SU-DHL-6 (cell line): ENCODE data around the gene COL13A1.

ENCODE experiments used
- H2AFZ ChIP-seq: fragments of 200-600 bp; sonication (generic); 2 replicates; pipeline ENCODE4 v1.6.1; 2014; ENCODE audit warnings: low read depth, mild to moderate bottlenecking, moderate library complexity, mixed read lengths, antibody characterized with exemption, low read length; ENCODE audit not compliant: severe bottlenecking
- H3F3A ChIP-seq: fragments of 200-600 bp; shearing (Covaris generic); 2 replicates; pipeline ENCODE4 v1.6.0; 2016; ENCODE audit warnings: antibody characterized with exemption, mild to moderate bottlenecking; ENCODE audit not compliant: insufficient read depth
- H3K27ac ChIP-seq: fragments of 200-600 bp; sonication (generic); 2 replicates; pipeline ENCODE4 v1.5.1; 2016; ENCODE audit warnings: low read depth, mild to moderate bottlenecking, low read length, moderate library complexity, mixed read lengths
- H3K27me3 ChIP-seq: fragments of 200-600 bp; sonication (generic), shearing (Covaris generic); 2 replicates; pipeline ENCODE4 v1.6.0; 2014; ENCODE audit warnings: mild to moderate bottlenecking, low read length
- H3K36me3 ChIP-seq: fragments of 200-600 bp; sonication (generic); 2 replicates; pipeline ENCODE4 v1.6.1; 2014; ENCODE audit warnings: mild to moderate bottlenecking, low read length, mixed read lengths
- H3K4me2 ChIP-seq: fragments of 300-600, 200-600 bp; shearing (Covaris generic), sonication (generic); 2 replicates; pipeline ENCODE4 v1.6.0; 2014; ENCODE audit warnings: low read length, low read depth, mild to moderate bottlenecking; ENCODE audit not compliant: poor library complexity, severe bottlenecking
- H3K4me3 ChIP-seq: fragments of 200-600 bp; sonication (generic); 2 replicates; pipeline ENCODE4 v1.5.1; 2014; ENCODE audit warnings: antibody characterized with exemption, low read length, mild to moderate bottlenecking, mixed read lengths; ENCODE audit not compliant: insufficient read depth, poor library complexity, severe bottlenecking
- H3K79me2 ChIP-seq: fragments of 200-600 bp; sonication (generic); 2 replicates; pipeline ENCODE4 v1.6.1; 2014; ENCODE audit warnings: mild to moderate bottlenecking, low read length, moderate library complexity; ENCODE audit not compliant: insufficient read depth
- H3K9ac ChIP-seq: fragments of 200-600 bp; sonication (generic); 2 replicates; pipeline ENCODE4 v1.7.0; 2014; ENCODE audit warnings: mild to moderate bottlenecking, low read length
- H3K9me2 ChIP-seq: fragments of 200-600 bp; sonication (generic); replicated peaks from 2 replicates; pipeline ENCODE4 v1.6.1; 2014; ENCODE audit warnings: low read length; ENCODE audit not compliant: insufficient read depth
- H3K9me3 ChIP-seq: fragments of 200-600 bp; sonication (generic); 2 replicates; pipeline ENCODE4 v1.6.1; 2014; ENCODE audit warnings: low read length, mixed read lengths; ENCODE audit not compliant: insufficient read depth
- H4K20me1 ChIP-seq: fragments of 200-600 bp; sonication (generic); 2 replicates; pipeline ENCODE4 v1.6.1; 2014; ENCODE audit warnings: low read depth, mild to moderate bottlenecking, antibody characterized with exemption, low read length, moderate library complexity, mixed read lengths
- EZH2phosphoT487 ChIP-seq: fragments of 200-600 bp; sonication (generic), shearing (Covaris generic); conservative IDR thresholded peaks from 2 replicates; pipeline ENCODE4 v1.6.1; 2018; ENCODE audit warnings: mild to moderate bottlenecking, antibody characterized with exemption, low read length, moderate library complexity, mixed read lengths
- TF ChIP-seq, protein P1 (sequence below): fragments of 200-600 bp; sonication (generic); IDR thresholded peaks from one replicate; pipeline ENCODE4 v1.5.1; 2017; ENCODE audit warnings: antibody characterized with exemption, mild to moderate bottlenecking, low read length, moderate library complexity; ENCODE audit not compliant: insufficient read depth, poor library complexity, severe bottlenecking

COL13A1 gene

DNA sequence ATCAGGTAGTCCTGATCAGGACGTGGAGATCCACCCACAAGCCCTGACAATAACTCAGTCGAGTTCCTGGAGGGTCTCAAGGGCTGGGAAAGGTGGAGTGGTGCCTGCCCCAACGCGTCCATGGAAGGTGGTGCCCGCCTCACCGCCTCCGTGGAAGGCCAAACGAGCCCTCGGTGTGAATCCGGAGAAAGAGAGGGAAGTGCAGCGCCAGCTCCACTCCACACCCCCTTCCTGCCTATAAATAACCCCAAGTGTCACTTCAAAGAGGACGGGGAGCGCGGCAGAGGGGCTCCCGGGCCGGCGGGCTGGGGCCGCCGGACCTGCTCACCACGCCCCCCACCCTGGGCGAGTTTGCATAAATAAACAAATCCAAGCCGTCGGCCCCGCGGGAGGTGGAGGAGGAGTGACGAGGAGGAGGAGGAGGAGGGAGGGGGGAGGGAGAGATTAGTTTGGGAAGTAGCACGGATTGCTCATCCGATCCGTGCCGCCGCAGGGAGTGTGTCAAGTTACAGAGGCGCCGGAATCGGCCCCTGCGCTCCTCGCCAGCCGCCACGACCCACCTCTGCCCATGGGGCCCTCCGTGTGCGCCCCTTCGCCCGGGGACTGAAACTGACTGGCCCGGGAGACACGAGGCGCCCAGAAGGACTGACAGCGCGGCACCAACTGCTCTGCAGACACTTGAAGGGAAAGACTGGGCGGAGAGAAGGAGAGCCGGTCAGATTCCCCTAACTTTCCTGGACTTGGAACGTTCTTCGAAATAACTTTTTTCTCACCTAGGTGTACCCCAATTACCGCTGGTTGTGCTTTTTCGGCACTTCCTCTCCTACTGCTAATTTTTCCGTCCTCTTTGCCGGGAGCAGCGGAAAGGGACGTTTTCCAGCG, at the start of gene COL13A1:
TSS of gene COL13A1 (plus strand) at position 473 of the 882 bp plus-strand sequence. CDS start 518 bp downstream, outside the sequence.
- Histone ChIP-seq H3K36me3 (no peaks in the 10 kb centered on the region), H3K9me2 (no peaks in the 10 kb centered on the region), H2AFZ (no peak within 1 kb of the TSS), H3K4me3 (no peak within 1 kb of the TSS), H3K79me2 (no peaks in the 10 kb centered on the region), H3F3A (no peaks in the 10 kb centered on the region), H3K4me2 (no peak within 1 kb of the TSS), H3K9ac (no peak within 1 kb of the TSS), H4K20me1 (no peaks in the 10 kb centered on the region), H3K27me3 (no peaks in the 10 kb centered on the region), H3K9me3 (no peaks in the 10 kb centered on the region), H3K27ac (no peak within 1 kb of the TSS)
- no peak for TF ChIP-seq EZH2phosphoT487
- TF ChIP-seq, protein P1, sequence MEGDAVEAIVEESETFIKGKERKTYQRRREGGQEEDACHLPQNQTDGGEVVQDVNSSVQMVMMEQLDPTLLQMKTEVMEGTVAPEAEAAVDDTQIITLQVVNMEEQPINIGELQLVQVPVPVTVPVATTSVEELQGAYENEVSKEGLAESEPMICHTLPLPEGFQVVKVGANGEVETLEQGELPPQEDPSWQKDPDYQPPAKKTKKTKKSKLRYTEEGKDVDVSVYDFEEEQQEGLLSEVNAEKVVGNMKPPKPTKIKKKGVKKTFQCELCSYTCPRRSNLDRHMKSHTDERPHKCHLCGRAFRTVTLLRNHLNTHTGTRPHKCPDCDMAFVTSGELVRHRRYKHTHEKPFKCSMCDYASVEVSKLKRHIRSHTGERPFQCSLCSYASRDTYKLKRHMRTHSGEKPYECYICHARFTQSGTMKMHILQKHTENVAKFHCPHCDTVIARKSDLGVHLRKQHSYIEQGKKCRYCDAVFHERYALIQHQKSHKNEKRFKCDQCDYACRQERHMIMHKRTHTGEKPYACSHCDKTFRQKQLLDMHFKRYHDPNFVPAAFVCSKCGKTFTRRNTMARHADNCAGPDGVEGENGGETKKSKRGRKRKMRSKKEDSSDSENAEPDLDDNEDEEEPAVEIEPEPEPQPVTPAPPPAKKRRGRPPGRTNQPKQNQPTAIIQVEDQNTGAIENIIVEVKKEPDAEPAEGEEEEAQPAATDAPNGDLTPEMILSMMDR, result no peak

- H3K27ac ChIP-seq, result no peak overlapping the region
- no peaks in the 10 kb centered on the region for H3F3A ChIP-seq
- H3K9ac ChIP-seq, result no peak overlapping the region
- no peaks in the 10 kb centered on the region for H4K20me1 ChIP-seq
- H3K79me2 ChIP-seq, result no peaks in the 10 kb centered on the region
- H3K4me3 ChIP-seq, result no peak overlapping the region
- H3K27me3 ChIP-seq, result peaks cover 2% of the 10 kb centered on the region; the same call in 1 of the 2 replicates
- no peaks in the 10 kb centered on the region for H3K9me3 ChIP-seq
- no peak overlapping the region for H3K4me2 ChIP-seq
- TF ChIP-seq, protein P1, result no peak
- no peak for TF ChIP-seq EZH2phosphoT487
- no peaks in the 10 kb centered on the region for H3K36me3 ChIP-seq
- H3K9me2 ChIP-seq, result no peaks in the 10 kb centered on the region
- no peak overlapping the region for H2AFZ ChIP-seq
Measured at GRCh38 chr10:69752479-69752878, 49.2 kb upstream of the COL13A1 start.

- Histone ChIP-seq H3K4me3 (no peak overlapping the region), H3K27ac (no peak overlapping the region), H3K9me2 (no peaks in the 10 kb centered on the region), H3F3A (no peaks in the 10 kb centered on the region), H4K20me1 (no peaks in the 10 kb centered on the region), H3K9me3 (no peaks in the 10 kb centered on the region), H3K4me2 (no peak overlapping the region), H3K79me2 (no peaks in the 10 kb centered on the region), H2AFZ (no peak overlapping the region), H3K36me3 (no peaks in the 10 kb centered on the region), H3K9ac (no peak overlapping the region), H3K27me3 (peaks cover 2% of the 10 kb centered on the region; the same call in 1 of the 2 replicates)
- TF ChIP-seq, protein P1, result no peak
- no peak for TF ChIP-seq EZH2phosphoT487
Measured at GRCh38 chr10:69756279-69756678, 45.4 kb upstream of the COL13A1 start.
